ENCODE data around the gene TUT7. TPM values are rescaled to one million over a fixed set of nuclear protein-coding genes. Genes with fewer than 3 reads are reported as not detected.

TUT7 gene
- total and polyA plus RNA-seq, 10 of the 15 experiments (the other 5 are each of a cell fraction or from before 2014, with no cell fraction given) = 10.0 to 49.8 (median 30.4) TPM

GRCh38 chr9:86368871-86369521 lies 14.8 kb upstream of the TUT7 start:
- H3K4me2 ChIP-seq (ENCODE audit: control insufficient read depth, insufficient read depth) = no peak overlapping the region
- in situ Hi-C loops (cut with MboI) (no loop called here), intact Hi-C loops (cut with micrococcal nuclease; ENCODE audit: unreplicated experiment) (no loop called here)
- no peaks in the 10 kb centered on the region for H4K20me1 ChIP-seq (ENCODE audit: control insufficient read depth, insufficient read depth)
- H3K27ac ChIP-seq (ENCODE audit: control insufficient read depth, insufficient read depth) = no peak overlapping the region
- FAIRE-seq = no peak
- ATAC-seq = no peak
- ChIA-PET RAD21 (ENCODE audit: unreplicated experiment) (no interaction called here), POLR2A (no interaction called here), SMC1A (ENCODE audit: uncharacterized antibody, unreplicated experiment) (interaction anchor here (0.8 kb wide), 1 partner anchor 12 kb away, joined by 3 read pairs; no protein-coding TSS in a partner anchor), CTCF (no interaction called here)
- H2AFZ ChIP-seq (ENCODE audit: control insufficient read depth, low read depth, low read length) = no peak overlapping the region
- no peaks in the 10 kb centered on the region for H3K36me3 ChIP-seq (ENCODE audit: control insufficient read depth in 2 of 2, insufficient read depth in 2 of 2, low read length in 1 of 2)
- no peak for DNase-seq (ENCODE audit: low read depth, low spot score)
- H3K27me3 ChIP-seq (replicated peaks in 1 of 2; ENCODE audit: control insufficient read depth in 2 of 2, insufficient read depth in 2 of 2, low read length in 1 of 2) = no peaks in the 10 kb centered on the region
- H3K9me3 ChIP-seq (replicated peaks; ENCODE audit: control insufficient read depth, insufficient read depth, low read length) = peaks cover 2% of the 10 kb centered on the region; the same call in 1 of the 3 replicates
- no peaks in the 10 kb centered on the region for H3K4me1 ChIP-seq (ENCODE audit: control insufficient read depth, insufficient read depth, low read length)
- BruUV-seq (replicated peaks) = no TSS peak
- H3K79me2 ChIP-seq (ENCODE audit: control insufficient read depth, insufficient read depth, low read length) = no peaks in the 10 kb centered on the region
- no peak overlapping the region for H3K9ac ChIP-seq (ENCODE audit: control insufficient read depth, insufficient read depth, low read length)
- WGBS (ENCODE audit: insufficient coverage, insufficient replicate concordance, low lambda C conversion rate, missing lambda C conversion rate) = 17% methylated on average over 3 of the region's 3 CpGs
- no peak overlapping the region for H3K4me3 ChIP-seq
- TF ChIP-seq HSF1 (IDR thresholded peaks at IDR 0.05; ENCODE audit: low read depth, low read length) = no peak
- no peak for TF ChIP-seq TBL1XR1 (IDR thresholded peaks at IDR 0.05; ENCODE audit: low read depth, low read length)
- no peak for TF ChIP-seq ZNF592 (IDR thresholded peaks at IDR 0.05)
- TF ChIP-seq BCLAF1 (IDR thresholded peaks at IDR 0.05) = no peak
- no peak for TF ChIP-seq NR2C2 (IDR thresholded peaks at IDR 0.05; ENCODE audit: borderline replicate concordance, control insufficient read depth, insufficient read length, low read depth)
- TF ChIP-seq SKIL (IDR thresholded peaks at IDR 0.05; ENCODE audit: low read depth, poor library complexity, severe bottlenecking) = no peak
- no peak for TF ChIP-seq RAD51 (IDR thresholded peaks at IDR 0.05)
- no peak for TF ChIP-seq YY1 (IDR thresholded peaks at IDR 0.05; ENCODE audit: low read depth, low read length)
- no peak for TF ChIP-seq CTCF (IDR thresholded peaks at IDR 0.05 in 2 of 3, conservative IDR thresholded peaks at IDR 0.05 in 1 of 3; ENCODE audit: control insufficient read depth in 2 of 3, extremely low read depth in 1 of 3, insufficient read depth in 1 of 3, low read depth in 3 of 3, low read length in 3 of 3)
- no peak for TF ChIP-seq RUNX3 (IDR thresholded peaks at IDR 0.05; ENCODE audit: low read length)
